ENCODE results near the gene ARHGAP1.

ARHGAP1 gene

GRCh38 chr11:46743043-46743442 is 42.6 kb upstream of the ARHGAP1 start:
- Histone ChIP-seq H3K36me3 (peaks cover 35 to 73% (median 66%) of the 10 kb centered on the region in 3 donors), H3K27me3 (no peaks in the 10 kb centered on the region), H3K4me3 (no peak overlapping the region), H3K27ac (peak overlapping the region in 1 of 2 donors; percentile 41), H3K9me3 (no peaks in the 10 kb centered on the region), H3K4me1 (no peaks in the 10 kb centered on the region)
- intact Hi-C loops (cut with DNase I; ENCODE audit: low total_unique reads): no loop called here
- no peak for TF ChIP-seq CTCF (IDR thresholded peaks at IDR 0.05)
- DNase-seq: no peak

GRCh38 chr11:46741600-46742484 is 41.4 kb upstream of the ARHGAP1 start:
- no peak for DNase-seq
- intact Hi-C loops (cut with DNase I; ENCODE audit: low total_unique reads): no loop called here
- Histone ChIP-seq H3K4me3 (no peak overlapping the region), H3K27ac (peak overlapping the region in 1 of 2 donors; percentile 41), H3K27me3 (no peaks in the 10 kb centered on the region), H3K9me3 (no peaks in the 10 kb centered on the region), H3K36me3 (peaks cover 23 to 61% (median 54%) of the 10 kb centered on the region in 3 donors), H3K4me1 (no peaks in the 10 kb centered on the region)
- no peak for TF ChIP-seq CTCF (IDR thresholded peaks at IDR 0.05)

DNA sequence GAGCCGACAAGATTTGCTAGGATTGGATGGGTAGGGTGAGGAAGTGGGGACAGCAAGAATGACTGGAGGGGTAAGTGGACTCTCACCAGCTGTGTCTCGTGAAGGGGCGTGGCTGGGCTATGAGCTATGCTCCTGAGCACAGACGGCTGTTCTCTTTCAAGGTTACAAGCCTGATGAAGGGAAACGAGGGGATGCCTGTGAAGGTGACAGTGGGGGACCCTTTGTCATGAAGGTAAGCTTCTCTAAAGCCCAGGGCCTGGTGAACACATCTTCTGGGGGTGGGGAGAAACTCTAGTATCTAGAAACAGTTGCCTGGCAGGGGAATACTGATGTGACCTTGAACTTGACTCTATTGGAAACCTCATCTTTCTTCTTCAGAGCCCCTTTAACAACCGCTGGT is 38.5 kb upstream of the ARHGAP1 start:
- TF ChIP-seq CTCF (IDR thresholded peaks at IDR 0.05): no peak
- H3K4me3 ChIP-seq: no peak overlapping the region
- no peak overlapping the region for H3K27ac ChIP-seq
- peaks cover 10 to 31% (median 30%) of the 10 kb centered on the region in 3 donors for H3K36me3 ChIP-seq
- H3K27me3 ChIP-seq: no peaks in the 10 kb centered on the region
- H3K9me3 ChIP-seq: no peaks in the 10 kb centered on the region
- H3K4me1 ChIP-seq: peaks cover 0 to 6% (median 0%) of the 10 kb centered on the region in 4 donors
- intact Hi-C loops (cut with DNase I; ENCODE audit: low total_unique reads): no loop called here
- no peak for DNase-seq

DNA sequence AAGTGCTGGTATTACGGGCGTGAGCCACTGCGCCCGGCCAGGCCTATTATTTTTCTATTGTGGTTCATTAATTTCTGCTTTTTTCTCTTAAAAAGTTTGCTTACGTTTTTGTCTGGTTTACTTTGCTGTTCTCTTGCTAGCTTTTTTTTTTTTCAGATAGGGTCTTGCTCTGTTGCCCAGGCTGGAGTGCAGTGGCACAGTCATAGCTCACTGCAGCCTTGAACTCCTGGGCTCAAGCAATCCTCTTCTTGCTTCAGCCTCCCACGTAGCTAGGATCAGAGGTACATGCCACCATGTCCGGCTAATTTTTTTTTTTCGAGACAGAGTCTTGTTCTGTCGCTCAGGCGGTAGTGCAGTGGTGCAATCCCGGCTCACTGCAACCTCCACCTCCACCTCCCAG is 37.3 kb upstream of the ARHGAP1 start:
- H3K9me3 ChIP-seq: no peaks in the 10 kb centered on the region
- no peak for DNase-seq
- no peak overlapping the region for H3K27ac ChIP-seq
- TF ChIP-seq CTCF (IDR thresholded peaks at IDR 0.05): no peak
- no peak overlapping the region for H3K4me3 ChIP-seq
- peaks cover 0 to 6% (median 0%) of the 10 kb centered on the region in 4 donors for H3K4me1 ChIP-seq
- peaks cover 0 to 20% (median 18%) of the 10 kb centered on the region in 3 donors for H3K36me3 ChIP-seq
- no peaks in the 10 kb centered on the region for H3K27me3 ChIP-seq
- intact Hi-C loops (cut with DNase I; ENCODE audit: low total_unique reads): no loop called here

DNA sequence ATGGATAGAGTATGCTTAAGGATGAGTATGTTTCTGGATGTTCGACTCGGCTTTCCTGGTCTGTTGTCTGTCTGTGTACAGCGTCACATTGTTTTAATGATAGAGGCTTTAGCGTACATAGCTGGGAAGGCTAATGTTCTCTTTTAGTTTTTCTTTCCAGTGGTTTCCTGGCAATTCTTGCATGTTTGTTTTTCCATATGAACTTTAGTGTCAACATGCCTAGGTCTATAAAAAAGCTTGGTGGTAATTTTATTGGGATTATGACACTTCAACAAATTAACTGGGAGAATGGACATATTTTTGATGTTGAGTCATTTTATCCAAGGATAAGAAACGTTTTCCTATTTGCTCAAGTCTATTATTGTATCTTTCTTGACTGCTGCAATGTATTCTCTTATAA is 36.2 kb upstream of the ARHGAP1 start:
- H3K27ac ChIP-seq: peak overlapping the region in 1 of 2 donors; percentile 16
- H3K27me3 ChIP-seq: no peaks in the 10 kb centered on the region
- H3K4me1 ChIP-seq: peaks cover 0 to 6% (median 0%) of the 10 kb centered on the region in 4 donors
- no peak overlapping the region for H3K4me3 ChIP-seq
- intact Hi-C loops (cut with DNase I; ENCODE audit: low total_unique reads): no loop called here
- DNase-seq: no peak
- no peak for TF ChIP-seq CTCF (IDR thresholded peaks at IDR 0.05)
- H3K36me3 ChIP-seq: peaks cover 0 to 9% (median 7%) of the 10 kb centered on the region in 3 donors
- H3K9me3 ChIP-seq: no peaks in the 10 kb centered on the region

Measured in tibial artery (tissue), 4 donors.